GM19239 (cell line): ENCODE data around the gene ABCC11.
"Not testable (repeated sequence)": the region's sequence is repeated elsewhere in the genome, so short reads cannot be mapped to it uniquely, and the experiment has no call there.

Experiments used
- DNase-seq: peaks from one replicate; pipeline ENCODE4 v3.0.0; 2011; ENCODE audit warnings: low spot score; ENCODE audit not compliant: insufficient read length
- FAIRE-seq: peaks from 2 replicates; lab custom pipeline; 2011; peaks lifted over from hg19 to GRCh38; lab: Jason Lieb, UNC

ABCC11 gene

GRCh38 chr16:48250520-48251278 is 3.4 kb upstream of the ABCC11 start:
- no peak for FAIRE-seq
- no peak for DNase-seq

GRCh38 chr16:48246066-48246465 is 1.3 kb downstream of the ABCC11 start:
- DNase-seq = no peak
- no peak for FAIRE-seq

- DNase-seq (no peak), FAIRE-seq (no peak)
Measured at GRCh38 chr16:48244863-48245195, 2.5 kb downstream of the ABCC11 start.

GRCh38 chr16:48244080-48244862 is 3.1 kb downstream of the ABCC11 start, which contains the start of gene LONP2:
LONP2 (plus strand) TSS chr16:48244300; CDS start chr16:48244389, 89 bp downstream.
- peak; percentile 66 for FAIRE-seq

GRCh38 chr16:48240147-48240546 is 7.2 kb downstream of the ABCC11 start:
- FAIRE-seq, DNase-seq: not testable (repeated sequence)

More at GRCh38 chr16:48244080-48244862, 3.1 kb downstream of the ABCC11 start, which contains the start of gene LONP2:
- peak; percentile 84 for DNase-seq

GRCh38 chr16:48236286-48236685 is 11.1 kb downstream of the ABCC11 start:
- FAIRE-seq (no peak), DNase-seq (no peak)

- DNase-seq (no peak), FAIRE-seq (no peak)
Measured at GRCh38 chr16:48235556-48236136, 11.7 kb downstream of the ABCC11 start.

GRCh38 chr16:48235058-48235555 is 12.2 kb downstream of the ABCC11 start:
- DNase-seq = no peak
- no peak for FAIRE-seq

GRCh38 chr16:48234630-48235029 is 12.7 kb downstream of the ABCC11 start:
- FAIRE-seq (no peak), DNase-seq (no peak)

- DNase-seq = no peak
- no peak for FAIRE-seq
Measured at GRCh38 chr16:48232493-48233040, 14.8 kb downstream of the ABCC11 start.

GRCh38 chr16:48231727-48232492 is 15.4 kb downstream of the ABCC11 start:
- peak; percentile 27 for DNase-seq

GRCh38 chr16:48225456-48225855 is 21.9 kb downstream of the ABCC11 start:
- DNase-seq (no peak), FAIRE-seq (no peak)

More at GRCh38 chr16:48231727-48232492, 15.4 kb downstream of the ABCC11 start:
- peak; percentile 82 for FAIRE-seq

GRCh38 chr16:48223490-48223889 is 23.8 kb downstream of the ABCC11 start:
- DNase-seq (no peak), FAIRE-seq (no peak)

- FAIRE-seq (no peak), DNase-seq (no peak)
Measured at GRCh38 chr16:48220891-48221290, 26.4 kb downstream of the ABCC11 start.

GRCh38 chr16:48218473-48218872 is 28.9 kb downstream of the ABCC11 start:
- no peak for DNase-seq
- no peak for FAIRE-seq

GRCh38 chr16:48217708-48218107 is 29.6 kb downstream of the ABCC11 start:
- FAIRE-seq = no peak
- no peak for DNase-seq

GRCh38 chr16:48215738-48216137 is 31.6 kb downstream of the ABCC11 start:
- DNase-seq (no peak), FAIRE-seq (no peak)

- DNase-seq (no peak), FAIRE-seq (no peak)
Measured at GRCh38 chr16:48212033-48212432, 35.3 kb downstream of the ABCC11 start.

- FAIRE-seq (no peak), DNase-seq (no peak)
Measured at GRCh38 chr16:48210747-48211146, 36.6 kb downstream of the ABCC11 start.
